ENCODE measurements around the gene RFWD3. TPM values are rescaled to one million over a fixed set of nuclear protein-coding genes. Genes with fewer than 3 reads are reported as not detected.

Gene RFWD3
- total and polyA plus RNA-seq, 2 of the 8 experiments (the other 6 are each of a cell fraction or from before 2014, with no cell fraction given), result 67.1 to 114 TPM

DNA sequence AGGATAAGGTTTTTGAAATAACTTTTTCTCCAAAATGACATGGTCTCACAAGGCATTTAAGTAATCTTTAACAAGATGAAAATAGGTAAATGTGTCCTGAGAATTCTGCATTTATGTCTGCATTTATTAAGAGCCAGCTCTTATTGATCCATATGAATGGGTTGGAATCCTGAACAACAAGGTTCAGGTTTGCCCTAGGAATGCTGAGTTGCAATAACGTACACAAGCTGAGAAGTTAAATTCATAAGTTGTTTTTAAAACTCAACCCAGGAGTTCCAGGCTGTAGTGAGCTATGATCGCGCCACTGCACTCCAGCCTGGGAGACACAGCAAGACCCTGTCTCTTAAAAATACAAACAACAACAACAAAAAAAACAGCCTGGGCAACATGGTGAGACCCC is 87.8 kb downstream of the RFWD3 start (continued):
- TF ChIP-seq, protein P1, sequence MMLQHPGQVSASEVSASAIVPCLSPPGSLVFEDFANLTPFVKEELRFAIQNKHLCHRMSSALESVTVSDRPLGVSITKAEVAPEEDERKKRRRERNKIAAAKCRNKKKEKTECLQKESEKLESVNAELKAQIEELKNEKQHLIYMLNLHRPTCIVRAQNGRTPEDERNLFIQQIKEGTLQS (IDR thresholded peaks at IDR 0.05; ENCODE audit: insufficient read depth, low read depth, low read length), result no peak
- no peak for TF ChIP-seq CHD2 (IDR thresholded peaks at IDR 0.05; ENCODE audit: low read length)

All from H1 (cell line).